ENCODE results near the gene PLXNC1.

GRCh38 chr12:94242901-94243300, 94.5 kb downstream of the PLXNC1 start:
- TF ChIP-seq CTCF (IDR thresholded peaks at IDR 0.05): no peak
- no peak for TF ChIP-seq POLR2A (IDR thresholded peaks at IDR 0.05)
